Tongue (tissue), 2 donors: ENCODE data around the gene NAA20. TPM values are rescaled to one million over a fixed set of nuclear protein-coding genes. Genes with fewer than 3 reads are reported as not detected.

Source experiments
- DNase-seq: peaks from one replicate; pipeline ENCODE4 v3.0.0-alpha.2; 2015
- total RNA-seq: library from RNA; depleted of rRNA; stranded (reverse); fragments of >200 nt; gene quantifications from one replicate; pipeline ENCODE4 v1.2.3, GENCODE V29; 2014

Gene NAA20
- total RNA-seq, 1 donor from 2014 or later: 41.2 TPM

- DNase-seq: peak; percentile 92
Measured at GRCh38 chr20:20076297-20077065, 59.3 kb downstream of the NAA20 start.

DNA sequence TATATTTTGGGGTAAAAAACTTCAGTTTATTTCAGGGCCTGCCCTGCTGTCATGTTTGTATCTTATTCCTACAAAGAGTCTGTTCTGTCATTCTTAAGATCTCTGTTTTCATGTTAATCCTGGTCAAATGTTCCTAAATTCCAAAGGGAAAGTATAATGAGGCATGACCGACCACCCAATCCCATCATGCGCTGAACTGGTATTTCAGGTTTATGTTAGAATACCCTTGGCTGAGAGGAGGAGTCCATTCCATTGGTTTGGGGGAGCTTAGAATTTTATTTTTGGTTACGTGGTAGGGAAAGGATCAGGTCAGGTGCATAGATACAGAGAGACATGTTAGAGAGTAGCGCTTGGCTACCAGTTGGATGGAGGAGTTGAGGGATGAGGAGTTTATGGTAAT, 60.9 kb downstream of the NAA20 start:
- DNase-seq: no peak

DNA sequence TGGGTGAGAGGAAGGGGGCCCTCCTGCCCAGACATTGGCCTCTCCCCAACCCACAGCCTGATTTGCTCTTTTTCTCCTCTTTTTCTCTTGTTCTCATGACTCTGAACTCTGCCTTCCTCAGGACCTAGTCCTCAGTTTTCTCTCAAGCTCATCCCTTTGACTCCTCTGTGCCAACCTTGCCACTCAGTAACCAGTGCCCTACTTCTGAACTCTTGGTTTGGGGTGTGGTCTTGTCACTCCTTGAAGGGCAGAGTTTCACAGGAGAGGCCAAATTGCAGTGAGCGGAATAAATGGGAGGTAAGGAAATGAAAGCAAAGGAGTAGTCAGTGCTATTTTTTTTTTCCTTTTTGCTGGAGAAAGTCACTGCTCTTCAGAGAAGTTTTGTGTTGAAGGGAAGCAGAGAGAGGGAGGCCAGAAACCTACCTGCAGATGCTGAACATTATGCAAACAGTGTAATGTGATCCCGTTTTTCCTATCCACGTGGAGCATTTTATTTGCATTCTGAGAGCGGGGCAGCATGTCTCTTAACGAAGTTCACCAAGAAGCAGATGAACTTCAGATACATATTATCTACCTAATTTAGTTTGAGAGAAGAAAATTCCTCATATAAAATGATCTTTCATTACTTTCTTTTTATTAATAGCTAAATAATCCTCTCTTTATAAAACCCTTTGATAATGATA, 62.1 kb downstream of the NAA20 start:
- no peak for DNase-seq

Other genes starting within 250 kb of the NAA20 start
- 41.9 TPM for gene CRNKL1, start 35.1 kb downstream of the NAA20 start, total RNA-seq
- 2.2 TPM for gene CFAP61, start 35.2 kb downstream of the NAA20 start, total RNA-seq